ENCODE data around the gene HIPK3. TPM values are rescaled to one million over a fixed set of nuclear protein-coding genes. Genes with fewer than 3 reads are reported as not detected.

HIPK3 gene
- total RNA-seq, 4 donors from 2014 or later: 89.1 to 118 (median 107) TPM

DNA sequence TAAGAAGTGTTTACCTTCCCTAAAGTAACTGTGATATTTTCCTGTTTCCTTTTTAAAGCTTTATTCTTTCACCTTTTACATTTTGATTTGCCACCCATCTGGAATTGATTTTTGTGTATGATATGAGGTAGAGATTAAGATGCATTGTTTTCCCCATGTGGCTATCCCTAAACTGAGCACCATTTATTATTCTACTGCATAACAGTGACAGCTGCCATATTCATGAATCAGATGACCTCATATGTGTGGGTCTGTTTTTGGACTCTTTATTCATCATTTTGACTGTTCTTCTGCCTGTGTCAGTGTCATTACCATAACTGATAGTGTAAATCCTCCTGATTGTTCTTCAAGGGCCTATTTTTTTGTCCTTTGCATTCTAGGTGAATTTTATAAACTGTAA is 50.8 kb downstream of the HIPK3 start:
- no peak overlapping the region for H3K4me3 ChIP-seq (ENCODE audit: low read depth, poor library complexity, severe bottlenecking)
- intact Hi-C loops (cut with DNase I; ENCODE audit: low total_unique reads): no loop called here
- TF ChIP-seq, protein P1, sequence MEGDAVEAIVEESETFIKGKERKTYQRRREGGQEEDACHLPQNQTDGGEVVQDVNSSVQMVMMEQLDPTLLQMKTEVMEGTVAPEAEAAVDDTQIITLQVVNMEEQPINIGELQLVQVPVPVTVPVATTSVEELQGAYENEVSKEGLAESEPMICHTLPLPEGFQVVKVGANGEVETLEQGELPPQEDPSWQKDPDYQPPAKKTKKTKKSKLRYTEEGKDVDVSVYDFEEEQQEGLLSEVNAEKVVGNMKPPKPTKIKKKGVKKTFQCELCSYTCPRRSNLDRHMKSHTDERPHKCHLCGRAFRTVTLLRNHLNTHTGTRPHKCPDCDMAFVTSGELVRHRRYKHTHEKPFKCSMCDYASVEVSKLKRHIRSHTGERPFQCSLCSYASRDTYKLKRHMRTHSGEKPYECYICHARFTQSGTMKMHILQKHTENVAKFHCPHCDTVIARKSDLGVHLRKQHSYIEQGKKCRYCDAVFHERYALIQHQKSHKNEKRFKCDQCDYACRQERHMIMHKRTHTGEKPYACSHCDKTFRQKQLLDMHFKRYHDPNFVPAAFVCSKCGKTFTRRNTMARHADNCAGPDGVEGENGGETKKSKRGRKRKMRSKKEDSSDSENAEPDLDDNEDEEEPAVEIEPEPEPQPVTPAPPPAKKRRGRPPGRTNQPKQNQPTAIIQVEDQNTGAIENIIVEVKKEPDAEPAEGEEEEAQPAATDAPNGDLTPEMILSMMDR (IDR thresholded peaks at IDR 0.05): no peak
- TF ChIP-seq POLR2A (IDR thresholded peaks at IDR 0.05): no peak
- DNase-seq (ENCODE audit: low spot score in 2 of 2): no peak

- TF ChIP-seq, protein P1 (IDR thresholded peaks at IDR 0.05): no peak
- no peak for TF ChIP-seq POLR2A (IDR thresholded peaks at IDR 0.05)
- intact Hi-C loops (cut with DNase I; ENCODE audit: low total_unique reads): no loop called here
- WGBS, 2 donors: 100% methylated on average over 1 of the region's 1 CpG
Observed at GRCh38 chr11:33309118-33309517, 51.9 kb downstream of the HIPK3 start.

DNA sequence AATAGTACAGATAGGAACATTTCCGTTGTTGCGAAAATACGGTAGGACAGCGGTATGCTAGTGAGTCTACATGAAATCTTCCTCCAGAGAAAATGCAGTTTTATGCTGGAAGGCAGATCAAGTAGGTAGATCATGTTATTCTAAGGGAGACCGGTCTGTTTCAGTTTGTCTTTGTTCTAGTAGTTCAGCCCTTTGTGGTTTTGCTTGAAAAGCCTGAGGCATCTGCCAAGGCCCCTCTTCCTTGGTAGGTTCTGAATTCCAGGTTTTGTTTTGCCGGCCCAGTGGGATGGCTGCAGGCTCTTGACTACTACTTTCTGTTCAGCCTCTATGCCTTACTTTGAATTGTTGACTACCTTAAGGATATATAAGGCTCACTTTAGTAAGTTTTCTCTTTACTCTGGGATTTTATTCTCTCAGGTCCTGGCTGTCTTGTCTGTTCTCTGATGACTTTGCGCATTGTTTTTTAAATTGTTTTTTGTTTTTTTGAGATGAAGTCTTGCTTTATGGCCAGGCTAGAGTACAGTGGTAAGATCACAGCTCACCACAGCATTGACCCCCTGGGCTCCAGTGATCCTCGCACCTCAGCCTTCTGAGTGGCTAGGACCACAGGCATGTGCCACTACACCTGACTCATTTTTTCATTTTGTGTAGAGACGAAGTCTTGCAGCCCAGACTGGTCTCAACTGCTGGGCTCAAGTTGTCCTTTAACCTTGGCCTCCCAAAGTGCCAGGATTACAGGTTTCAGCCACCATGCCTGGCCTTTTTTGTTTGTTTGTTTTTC is 53.7 kb downstream of the HIPK3 start:
- no peak for DNase-seq (ENCODE audit: low spot score in 2 of 2)
- intact Hi-C loops (cut with DNase I; ENCODE audit: low total_unique reads): no loop called here
- no peak for TF ChIP-seq POLR2A (IDR thresholded peaks at IDR 0.05)
- TF ChIP-seq, protein P1 (IDR thresholded peaks at IDR 0.05): no peak
- WGBS, 2 donors: 90 to 92% methylated on average over 9 of the region's 9 CpGs
- H3K4me3 ChIP-seq (ENCODE audit: low read depth, poor library complexity, severe bottlenecking): no peak overlapping the region

More at GRCh38 chr11:33309118-33309517, 51.9 kb downstream of the HIPK3 start:
- H3K4me3 ChIP-seq (ENCODE audit: low read depth, poor library complexity, severe bottlenecking): no peak overlapping the region
- DNase-seq (ENCODE audit: low spot score in 2 of 2): no peak

DNA sequence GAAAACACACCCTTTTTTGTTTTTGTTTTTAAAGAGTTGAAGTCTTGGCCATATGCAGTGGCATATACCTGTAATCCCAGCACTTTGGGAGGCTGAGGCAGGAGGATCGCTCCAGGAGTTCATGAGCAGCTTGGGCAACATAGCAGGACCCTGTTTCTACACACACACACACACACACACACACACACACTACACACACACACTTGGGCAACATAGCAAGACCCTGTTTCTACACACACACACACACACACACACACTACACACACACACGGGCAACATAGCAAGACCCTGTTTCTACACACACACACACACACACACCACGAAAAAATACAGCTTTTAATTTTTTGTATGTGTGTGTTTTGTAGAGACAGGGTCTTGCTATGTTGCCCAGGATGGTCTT is 54.5 kb downstream of the HIPK3 start:
- TF ChIP-seq POLR2A (IDR thresholded peaks at IDR 0.05): no peak
- TF ChIP-seq, protein P1 (IDR thresholded peaks at IDR 0.05): no peak
- WGBS, 2 donors: 90 to 98% methylated on average over 3 of the region's 3 CpGs

GRCh38 chr11:33315822-33316221 is 58.6 kb downstream of the HIPK3 start:
- intact Hi-C loops (cut with DNase I; ENCODE audit: low total_unique reads): no loop called here
- no peak for DNase-seq (ENCODE audit: low spot score in 2 of 2)
- H3K4me3 ChIP-seq (ENCODE audit: low read depth, poor library complexity, severe bottlenecking): no peak overlapping the region
- TF ChIP-seq POLR2A (IDR thresholded peaks at IDR 0.05): no peak
- TF ChIP-seq, protein P1 (IDR thresholded peaks at IDR 0.05): no peak
- 78 to 85% methylated on average over 3 of the region's 3 CpGs for WGBS, 2 donors

More for the DNA sequence above, 54.5 kb downstream of the HIPK3 start:
- DNase-seq (ENCODE audit: low spot score in 2 of 2): no peak
- intact Hi-C loops (cut with DNase I; ENCODE audit: low total_unique reads): no loop called here
- H3K4me3 ChIP-seq (ENCODE audit: low read depth, poor library complexity, severe bottlenecking): no peak overlapping the region

DNA sequence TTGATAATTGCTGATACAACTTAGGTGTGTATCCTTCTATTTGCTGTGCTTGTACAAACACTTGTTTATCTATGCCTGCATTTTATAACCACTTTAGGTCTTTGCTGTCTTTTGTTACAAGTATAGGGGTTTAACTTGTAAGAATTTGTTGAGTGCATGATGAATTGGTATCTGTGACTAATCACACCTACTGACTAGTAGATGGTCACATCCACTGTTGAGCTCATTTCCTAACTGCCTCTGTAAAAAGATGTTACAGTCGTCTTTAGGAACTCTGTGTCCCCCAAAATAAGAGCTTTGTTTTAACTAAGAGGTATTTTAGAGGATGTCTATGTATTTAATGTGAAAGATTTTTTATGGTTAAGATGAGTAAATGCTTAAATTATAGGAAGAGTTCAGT is 60.5 kb downstream of the HIPK3 start:
- TF ChIP-seq POLR2A (IDR thresholded peaks at IDR 0.05): no peak
- TF ChIP-seq, protein P1 (IDR thresholded peaks at IDR 0.05): no peak
- WGBS, 2 donors: 64 to 72% methylated on average over 1 of the region's 1 CpG
- intact Hi-C loops (cut with DNase I; ENCODE audit: low total_unique reads): no loop called here
- no peak overlapping the region for H3K4me3 ChIP-seq (ENCODE audit: low read depth, poor library complexity, severe bottlenecking)
- no peak for DNase-seq (ENCODE audit: low spot score in 2 of 2)
